ENCODE data around the gene ASCC2. TPM values are rescaled to one million over a fixed set of nuclear protein-coding genes. Genes with fewer than 3 reads are reported as not detected.

ASCC2 gene
- total and polyA plus RNA-seq, 3 experiments from 2014 or later = 60.0 to 84.5 (median 81.1) TPM

- Histone ChIP-seq H3K4me1 (ENCODE audit: insufficient read depth, low read length) (no peaks in the 10 kb centered on the region), H3K27ac (ENCODE audit: low read depth, low read length) (no peak overlapping the region), H3K9me3 (ENCODE audit: low read length) (no peaks in the 10 kb centered on the region), H3K27me3 (ENCODE audit: insufficient read depth, low read length, poor library complexity, severe bottlenecking) (no peaks in the 10 kb centered on the region), H3K36me3 (ENCODE audit: insufficient read depth, low read length) (peaks cover 66% of the 10 kb centered on the region), H3K4me3 (ENCODE audit: low read length) (no peak overlapping the region)
- Mint-ChIP-seq H3K36me3 (peaks cover 5 to 90% (median 27%) of the 10 kb centered on the region in 3 donors), H3K4me1 (no peaks in the 10 kb centered on the region), H3K27me3 (no peaks in the 10 kb centered on the region), H3K9me3 (no peaks in the 10 kb centered on the region), H3K4me3 (no peak overlapping the region), H3K27ac (no peak overlapping the region)
- ChIA-PET POLR2A (no interaction called here), CTCF (interaction anchor here (0.9 kb wide), 1 partner anchor 8 kb away, joined by 3 read pairs; no protein-coding TSS in a partner anchor)
- no peak for DNase-seq
Measured at GRCh38 chr22:29815580-29815979, 22.5 kb downstream of the ASCC2 start.

DNA sequence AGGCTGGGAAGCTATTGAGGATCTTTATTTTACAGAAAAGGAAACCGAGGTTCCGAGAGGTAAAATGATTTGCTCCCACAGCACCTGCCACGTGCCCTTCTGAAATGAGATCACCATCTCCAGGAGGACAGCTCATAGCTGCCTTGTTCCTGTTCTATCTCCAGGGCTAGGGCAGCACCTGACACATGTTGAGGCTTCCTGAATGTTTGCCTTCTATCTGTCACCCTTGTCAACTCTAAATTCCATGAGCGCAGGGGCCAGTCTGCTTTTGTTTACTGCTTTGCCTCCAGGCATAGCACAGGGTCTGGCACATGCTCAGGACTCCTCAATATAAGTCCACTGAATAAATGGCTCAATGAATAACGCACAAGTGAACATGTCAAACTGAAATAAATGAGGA lies 24.1 kb downstream of the ASCC2 start:
- Mint-ChIP-seq H3K27ac (no peak overlapping the region), H3K9me3 (no peaks in the 10 kb centered on the region), H3K4me1 (no peaks in the 10 kb centered on the region), H3K4me3 (no peak overlapping the region), H3K36me3 (peaks cover 0 to 87% (median 28%) of the 10 kb centered on the region in 3 donors), H3K27me3 (no peaks in the 10 kb centered on the region)
- Histone ChIP-seq H3K9me3 (ENCODE audit: low read length) (no peaks in the 10 kb centered on the region), H3K4me3 (ENCODE audit: low read length) (no peak overlapping the region), H3K27ac (ENCODE audit: low read depth, low read length) (no peak overlapping the region), H3K27me3 (ENCODE audit: insufficient read depth, low read length, poor library complexity, severe bottlenecking) (no peaks in the 10 kb centered on the region), H3K4me1 (ENCODE audit: insufficient read depth, low read length) (no peaks in the 10 kb centered on the region), H3K36me3 (ENCODE audit: insufficient read depth, low read length) (peaks cover 66% of the 10 kb centered on the region)
- DNase-seq = no peak
- ChIA-PET CTCF (no interaction called here), POLR2A (no interaction called here)

DNA sequence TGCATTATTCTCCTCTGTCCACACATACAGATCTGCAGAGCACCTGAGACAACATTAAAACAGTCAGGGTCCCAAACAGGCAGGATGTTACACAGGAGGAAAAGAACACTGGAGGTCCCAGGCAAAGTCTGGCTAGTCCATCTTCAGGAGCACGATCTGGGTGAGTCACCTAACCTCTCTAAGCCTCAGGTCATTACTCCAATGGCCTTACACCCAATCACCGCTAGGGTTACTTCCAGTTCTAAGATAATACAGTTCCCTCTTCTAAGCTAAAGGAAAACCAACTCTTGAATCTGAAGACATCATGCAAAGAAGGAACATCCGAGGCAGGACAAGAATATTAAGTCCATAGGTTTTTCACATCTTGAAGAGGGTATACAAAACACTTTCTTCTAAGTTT lies 24.5 kb downstream of the ASCC2 start:
- H3K9me3 ChIP-seq (ENCODE audit: low read length) = no peaks in the 10 kb centered on the region
- Mint-ChIP-seq H3K27ac (peak overlapping the region in 1 of 8 donors; percentile 12), H3K27me3 (no peaks in the 10 kb centered on the region), H3K4me3 (no peak overlapping the region), H3K9me3 (no peaks in the 10 kb centered on the region), H3K4me1 (no peaks in the 10 kb centered on the region), H3K36me3 (peaks cover 0 to 85% (median 28%) of the 10 kb centered on the region in 3 donors)
- peaks cover 63% of the 10 kb centered on the region for H3K36me3 ChIP-seq (ENCODE audit: insufficient read depth, low read length)
- H3K27me3 ChIP-seq (ENCODE audit: insufficient read depth, low read length, poor library complexity, severe bottlenecking) = no peaks in the 10 kb centered on the region
- no peaks in the 10 kb centered on the region for H3K4me1 ChIP-seq (ENCODE audit: insufficient read depth, low read length)
- POLR2A ChIA-PET = no interaction called here
- no peak overlapping the region for H3K4me3 ChIP-seq (ENCODE audit: low read length)
- no peak overlapping the region for H3K27ac ChIP-seq (ENCODE audit: low read depth, low read length)
- CTCF ChIA-PET = no interaction called here
- DNase-seq = no peak

- Histone ChIP-seq H3K4me1 (ENCODE audit: insufficient read depth, low read length) (no peaks in the 10 kb centered on the region), H3K27ac (ENCODE audit: low read depth, low read length) (no peak overlapping the region), H3K27me3 (ENCODE audit: insufficient read depth, low read length, poor library complexity, severe bottlenecking) (no peaks in the 10 kb centered on the region), H3K36me3 (ENCODE audit: insufficient read depth, low read length) (peaks cover 60% of the 10 kb centered on the region), H3K9me3 (ENCODE audit: low read length) (no peaks in the 10 kb centered on the region), H3K4me3 (ENCODE audit: low read length) (no peak overlapping the region)
- CTCF ChIA-PET = no interaction called here
- POLR2A ChIA-PET = no interaction called here
- Mint-ChIP-seq H3K27ac (peak overlapping the region in 1 of 8 donors; percentile 12), H3K4me1 (no peaks in the 10 kb centered on the region), H3K27me3 (no peaks in the 10 kb centered on the region), H3K9me3 (no peaks in the 10 kb centered on the region), H3K4me3 (no peak overlapping the region), H3K36me3 (peaks cover 0 to 86% (median 30%) of the 10 kb centered on the region in 3 donors)
- DNase-seq = no peak
Measured at GRCh38 chr22:29813126-29813525, 24.9 kb downstream of the ASCC2 start.

DNA sequence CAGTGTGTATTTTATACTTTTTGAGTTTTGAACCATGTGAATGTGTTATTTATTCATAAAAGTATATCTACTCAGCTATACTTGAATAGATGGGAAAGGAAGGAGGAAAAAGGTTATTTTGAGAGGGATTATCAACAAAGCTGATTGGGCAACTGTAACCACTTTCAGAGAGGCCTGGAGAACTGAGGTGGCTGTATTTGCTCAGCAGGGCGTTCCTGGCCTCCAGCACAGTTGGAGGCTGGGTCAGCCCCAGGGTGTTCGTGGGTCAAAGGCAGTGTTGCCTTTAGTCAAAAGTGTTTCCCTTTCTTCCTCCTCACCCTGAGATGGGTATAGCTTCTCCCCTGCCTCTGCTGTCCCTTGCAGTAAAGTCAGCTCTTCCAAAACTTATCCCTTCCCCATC lies 26.7 kb downstream of the ASCC2 start:
- Histone ChIP-seq H3K36me3 (ENCODE audit: insufficient read depth, low read length) (peaks cover 56% of the 10 kb centered on the region), H3K27ac (ENCODE audit: low read depth, low read length) (no peak overlapping the region), H3K4me3 (ENCODE audit: low read length) (no peak overlapping the region), H3K4me1 (ENCODE audit: insufficient read depth, low read length) (no peaks in the 10 kb centered on the region), H3K27me3 (ENCODE audit: insufficient read depth, low read length, poor library complexity, severe bottlenecking) (no peaks in the 10 kb centered on the region), H3K9me3 (ENCODE audit: low read length) (no peaks in the 10 kb centered on the region)
- peak overlapping the region in 1 of 8 donors; percentile 54 for H3K27ac Mint-ChIP-seq
- ChIA-PET POLR2A (no interaction called here), CTCF (no interaction called here)
- no peak for DNase-seq
- H3K9me3 Mint-ChIP-seq = no peaks in the 10 kb centered on the region
- H3K4me1 Mint-ChIP-seq = no peaks in the 10 kb centered on the region
- H3K36me3 Mint-ChIP-seq = peaks cover 0 to 88% (median 25%) of the 10 kb centered on the region in 3 donors
- no peak overlapping the region for H3K4me3 Mint-ChIP-seq
- H3K27me3 Mint-ChIP-seq = no peaks in the 10 kb centered on the region

DNA sequence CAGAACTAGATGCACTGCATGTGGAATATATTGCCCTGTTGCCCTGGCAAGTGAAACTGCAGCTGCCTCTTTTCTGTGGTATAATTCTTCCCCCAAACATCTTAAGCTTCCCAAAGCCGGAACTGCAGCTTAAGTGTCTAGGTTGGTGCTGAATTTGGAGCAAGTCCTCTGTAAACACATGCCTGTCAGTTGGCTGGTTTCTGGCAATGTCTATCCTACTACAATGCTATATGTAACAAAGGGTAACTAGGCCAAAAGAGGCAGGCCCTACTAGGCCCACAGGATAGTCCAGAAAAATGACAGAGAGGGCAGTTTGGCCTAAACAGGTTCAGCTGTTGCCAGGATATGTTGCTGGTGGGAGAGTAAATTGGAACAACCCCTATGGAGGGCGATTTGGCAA lies 27.9 kb downstream of the ASCC2 start:
- H3K4me1 Mint-ChIP-seq = no peaks in the 10 kb centered on the region
- CTCF ChIA-PET = no interaction called here
- H3K36me3 Mint-ChIP-seq = peaks cover 6 to 88% (median 28%) of the 10 kb centered on the region in 3 donors
- H3K27me3 ChIP-seq (ENCODE audit: insufficient read depth, low read length, poor library complexity, severe bottlenecking) = no peaks in the 10 kb centered on the region
- no peak overlapping the region for H3K27ac ChIP-seq (ENCODE audit: low read depth, low read length)
- H3K4me3 ChIP-seq (ENCODE audit: low read length) = no peak overlapping the region
- H3K9me3 ChIP-seq (ENCODE audit: low read length) = no peaks in the 10 kb centered on the region
- H3K9me3 Mint-ChIP-seq = no peaks in the 10 kb centered on the region
- POLR2A ChIA-PET = no interaction called here
- no peak overlapping the region for H3K4me3 Mint-ChIP-seq
- no peaks in the 10 kb centered on the region for H3K27me3 Mint-ChIP-seq
- peaks cover 58% of the 10 kb centered on the region for H3K36me3 ChIP-seq (ENCODE audit: insufficient read depth, low read length)
- H3K27ac Mint-ChIP-seq = peak overlapping the region in 2 of 8 donors; percentile 6 to 88
- no peaks in the 10 kb centered on the region for H3K4me1 ChIP-seq (ENCODE audit: insufficient read depth, low read length)
- DNase-seq = no peak

DNA sequence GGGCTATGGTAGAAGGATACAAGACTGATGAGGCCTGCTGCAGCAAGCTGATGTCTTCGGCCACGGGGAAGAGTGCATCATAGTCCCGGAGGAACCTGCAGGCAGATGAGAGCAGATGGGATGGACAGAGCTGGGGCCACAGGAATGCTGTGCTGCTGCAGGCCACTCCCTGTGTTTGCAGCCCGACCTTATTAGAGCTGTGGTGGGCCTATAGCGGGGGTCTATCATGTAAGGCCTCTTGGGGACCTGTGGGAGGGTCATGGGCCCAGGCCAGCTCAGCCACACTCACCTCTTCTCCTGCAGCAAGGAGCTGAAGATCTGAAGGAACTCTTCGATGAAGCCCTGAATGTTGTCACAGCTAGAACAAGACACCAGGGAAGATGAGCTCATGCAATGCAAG lies 31.9 kb downstream of the ASCC2 start:
- H3K4me1 Mint-ChIP-seq = no peaks in the 10 kb centered on the region
- Histone ChIP-seq H3K4me1 (ENCODE audit: insufficient read depth, low read length) (no peaks in the 10 kb centered on the region), H3K9me3 (ENCODE audit: low read length) (no peaks in the 10 kb centered on the region), H3K27me3 (ENCODE audit: insufficient read depth, low read length, poor library complexity, severe bottlenecking) (no peaks in the 10 kb centered on the region), H3K36me3 (ENCODE audit: insufficient read depth, low read length) (peaks cover 51% of the 10 kb centered on the region), H3K27ac (ENCODE audit: low read depth, low read length) (no peak overlapping the region), H3K4me3 (ENCODE audit: low read length) (no peak overlapping the region)
- POLR2A ChIA-PET = no interaction called here
- H3K27me3 Mint-ChIP-seq = no peaks in the 10 kb centered on the region
- CTCF ChIA-PET = no interaction called here
- peak overlapping the region in 1 of 8 donors; percentile 11 for H3K27ac Mint-ChIP-seq
- H3K4me3 Mint-ChIP-seq = no peak overlapping the region
- H3K9me3 Mint-ChIP-seq = no peaks in the 10 kb centered on the region
- DNase-seq = no peak
- H3K36me3 Mint-ChIP-seq = peaks cover 10 to 78% (median 26%) of the 10 kb centered on the region in 3 donors

DNA sequence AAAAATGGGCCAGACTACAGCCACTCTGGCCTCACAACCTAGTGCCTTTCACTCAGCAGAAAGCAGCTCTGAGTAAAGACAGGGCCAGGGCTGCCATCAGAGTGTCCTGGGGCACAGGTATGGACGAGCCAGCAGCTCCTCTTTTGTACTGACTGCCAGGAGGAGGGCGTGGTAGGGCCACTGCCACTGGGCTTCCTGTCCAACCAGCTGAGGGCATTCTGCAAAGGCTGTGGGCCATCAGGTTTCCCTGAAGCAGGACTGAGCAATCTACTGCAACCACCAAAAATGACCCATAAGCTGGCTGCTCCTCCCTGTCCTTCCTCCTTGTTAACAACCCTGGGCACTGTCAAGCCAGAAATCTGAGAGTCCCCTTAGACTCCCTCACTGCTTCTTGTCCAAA lies 33.1 kb downstream of the ASCC2 start:
- CTCF ChIA-PET = no interaction called here

DNA sequence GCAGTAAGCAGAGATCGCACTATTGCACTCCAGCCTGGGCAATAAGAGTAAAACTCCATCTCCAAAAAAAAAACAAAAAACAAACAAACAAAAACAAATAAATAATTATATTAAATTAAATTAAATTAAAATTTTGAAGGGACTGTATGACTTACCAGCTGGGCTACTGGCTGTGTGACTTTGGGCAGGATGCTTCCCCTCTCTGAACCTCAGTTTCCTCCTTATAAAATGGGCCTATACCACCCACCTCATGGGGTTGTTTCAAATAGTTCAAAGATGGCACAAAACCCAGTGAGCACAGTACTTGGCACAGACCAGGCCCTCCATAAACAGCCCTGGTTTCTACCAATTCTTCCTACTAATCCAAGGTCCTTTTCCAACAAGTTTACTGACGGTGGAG lies 34.9 kb downstream of the ASCC2 start:
- DNase-seq = no peak
- Histone ChIP-seq H3K4me1 (ENCODE audit: insufficient read depth, low read length) (no peaks in the 10 kb centered on the region), H3K9me3 (ENCODE audit: low read length) (no peaks in the 10 kb centered on the region), H3K4me3 (ENCODE audit: low read length) (no peak overlapping the region), H3K27ac (ENCODE audit: low read depth, low read length) (no peak overlapping the region), H3K36me3 (ENCODE audit: insufficient read depth, low read length) (peaks cover 79% of the 10 kb centered on the region), H3K27me3 (ENCODE audit: insufficient read depth, low read length, poor library complexity, severe bottlenecking) (no peaks in the 10 kb centered on the region)
- peaks cover 0 to 1% (median 0%) of the 10 kb centered on the region in 3 donors for H3K4me1 Mint-ChIP-seq
- H3K27ac Mint-ChIP-seq = no peak overlapping the region
- ChIA-PET CTCF (no interaction called here), POLR2A (no interaction called here)
- peaks cover 12 to 89% (median 27%) of the 10 kb centered on the region in 3 donors for H3K36me3 Mint-ChIP-seq
- no peaks in the 10 kb centered on the region for H3K27me3 Mint-ChIP-seq
- H3K9me3 Mint-ChIP-seq = no peaks in the 10 kb centered on the region
- H3K4me3 Mint-ChIP-seq = no peak overlapping the region

More for the DNA sequence above, 33.1 kb downstream of the ASCC2 start:
- Mint-ChIP-seq H3K36me3 (peaks cover 10 to 81% (median 26%) of the 10 kb centered on the region in 3 donors), H3K27ac (no peak overlapping the region), H3K4me3 (no peak overlapping the region), H3K27me3 (no peaks in the 10 kb centered on the region), H3K4me1 (no peaks in the 10 kb centered on the region), H3K9me3 (no peaks in the 10 kb centered on the region)
- H3K9me3 ChIP-seq (ENCODE audit: low read length) = no peaks in the 10 kb centered on the region
- H3K27ac ChIP-seq (ENCODE audit: low read depth, low read length) = no peak overlapping the region
- DNase-seq = no peak
- POLR2A ChIA-PET = no interaction called here
- H3K4me3 ChIP-seq (ENCODE audit: low read length) = no peak overlapping the region
- H3K36me3 ChIP-seq (ENCODE audit: insufficient read depth, low read length) = peaks cover 61% of the 10 kb centered on the region
- H3K27me3 ChIP-seq (ENCODE audit: insufficient read depth, low read length, poor library complexity, severe bottlenecking) = no peaks in the 10 kb centered on the region
- H3K4me1 ChIP-seq (ENCODE audit: insufficient read depth, low read length) = no peaks in the 10 kb centered on the region
